Hepatocyte (in vitro differentiated cells): ENCODE measurements around the gene TPRA1.

Source experiments
- CTCF ChIP-seq: fragments of 200-600 bp; sonication (generic); IDR thresholded peaks from 2 replicates; pipeline ENCODE4 v1.5.1; 2016; ENCODE audit warnings: antibody characterized with exemption, mild to moderate bottlenecking; ENCODE audit not compliant: poor library complexity
- EZH2 ChIP-seq: fragments of 200-600 bp; sonication (generic); IDR thresholded peaks from 2 replicates; pipeline ENCODE4 v1.6.1; 2016; ENCODE audit warnings: antibody characterized with exemption, mild to moderate bottlenecking, borderline replicate concordance

GRCh38 chr3:127629467-127630403 lies 39.2 kb upstream of the TPRA1 start:
- TF ChIP-seq CTCF (no peak), EZH2 (no peak)
